HFF-Myc (cell line): ENCODE results near the gene NGRN.
A peak's percentile ranks its signal among the peaks of the same experiment; 100 is the strongest.

Experiments used
- DNase-seq: peaks from one replicate; pipeline ENCODE4 v3.0.0-alpha.2; 2011; ENCODE audit warnings: low read depth; ENCODE audit errors: extremely low read depth
- H3K4me3 ChIP-seq: replicated peaks from 2 replicates; pipeline ENCODE4 v1.5.1; 2011; ENCODE audit warnings: low read depth, mild to moderate bottlenecking, control low read depth, low read length
- CTCF ChIP-seq: IDR thresholded peaks from 2 replicates; pipeline ENCODE4 v1.5.1; 2012; ENCODE audit warnings: mild to moderate bottlenecking, low read depth, low read length, control low read depth; ENCODE audit errors: missing control alignments

NGRN gene

GRCh38 chr15:90234096-90234988, 31.1 kb upstream of the NGRN start, which contains the start of gene GDPGP1:
Gene GDPGP1 (plus strand): TSS chr15:90234209. CDS start chr15:90240909, 6,700 bp downstream.
- H3K4me3 ChIP-seq: peak within 1 kb of the TSS; percentile 82
- TF ChIP-seq CTCF: no peak
- no peak for DNase-seq

- H3K4me3 ChIP-seq: no peak overlapping the region
- no peak for TF ChIP-seq CTCF
- no peak for DNase-seq
Observed at GRCh38 chr15:90239371-90239770, 26.1 kb upstream of the NGRN start.

- no peak for DNase-seq
- no peak for TF ChIP-seq CTCF
- no peak overlapping the region for H3K4me3 ChIP-seq
Observed at GRCh38 chr15:90240856-90241255, 24.6 kb upstream of the NGRN start.

- no peak for TF ChIP-seq CTCF
- no peak overlapping the region for H3K4me3 ChIP-seq
- DNase-seq: no peak
Observed at GRCh38 chr15:90241343-90242192, 23.9 kb upstream of the NGRN start.

GRCh38 chr15:90243943-90244639, 21.4 kb upstream of the NGRN start:
- H3K4me3 ChIP-seq: no peak overlapping the region
- DNase-seq: no peak
- TF ChIP-seq CTCF: no peak

GRCh38 chr15:90248789-90249202, 16.7 kb upstream of the NGRN start:
- H3K4me3 ChIP-seq: peak overlapping the region; percentile 58
- no peak for DNase-seq
- no peak for TF ChIP-seq CTCF
